Fibroblast of lung (primary cell): ENCODE data around the gene LARP1. TPM values are rescaled to one million over a fixed set of nuclear protein-coding genes. Genes with fewer than 3 reads are reported as not detected.
A peak's percentile ranks its signal among the peaks of the same experiment; 100 is the strongest.

ENCODE experiments used
- DNase-seq, 2 donors: peaks; one replicate each; pipeline versions ENCODE4 v3.0.0 to v3.0.0-alpha.2; 2010; ENCODE audit warnings: low read depth in 2 of 2
- H2AFZ ChIP-seq: 2 replicates; pipeline ENCODE4 v1.5.1; 2012; ENCODE audit warnings: low read length, control low read depth, inconsistent platforms
- H3K27ac ChIP-seq: 2 replicates; pipeline ENCODE4 v1.5.1; 2011; ENCODE audit warnings: low read length, control low read depth; ENCODE audit not compliant: insufficient read depth
- H3K27me3 ChIP-seq: 2 replicates; pipeline ENCODE4 v1.5.1; 2011; ENCODE audit warnings: mild to moderate bottlenecking, low read length; ENCODE audit not compliant: control insufficient read depth, insufficient read depth
- H3K36me3 ChIP-seq: 2 replicates; pipeline ENCODE4 v1.5.1; 2011; ENCODE audit warnings: low read length; ENCODE audit not compliant: control insufficient read depth, insufficient read depth
- H3K4me1 ChIP-seq: 2 replicates; pipeline ENCODE4 v1.5.1; 2011; ENCODE audit warnings: low read length; ENCODE audit not compliant: control insufficient read depth, insufficient read depth; ENCODE audit errors: extremely low read depth
- H3K4me2 ChIP-seq: 2 replicates; pipeline ENCODE4 v1.5.1; 2011; ENCODE audit warnings: low read length, control low read depth; ENCODE audit not compliant: insufficient read depth; ENCODE audit errors: extremely low read depth
- H3K4me3 ChIP-seq, 4 experiments: fragments of 200-600 bp in 1 of 4; sonication (generic) in 1 of 4; replicated peaks in 1 of 4; 2 replicates each; pipeline ENCODE4 v1.5.1; 2011 to 2016; ENCODE audit warnings: low read length in 4 of 4, low read depth in 3 of 4, mild to moderate bottlenecking in 3 of 4, control low read depth in 2 of 4, inconsistent platforms in 1 of 4, mixed read lengths in 1 of 4; ENCODE audit not compliant: insufficient read depth in 1 of 4; ENCODE audit errors: control extremely low read depth in 1 of 4
- H3K79me2 ChIP-seq: 2 replicates; pipeline ENCODE4 v1.5.1; 2012; ENCODE audit warnings: mild to moderate bottlenecking, low read length, inconsistent platforms; ENCODE audit not compliant: control insufficient read depth, insufficient read depth
- H3K9ac ChIP-seq: 2 replicates; pipeline ENCODE4 v1.5.1; 2011; ENCODE audit warnings: mild to moderate bottlenecking, low read length, control low read depth; ENCODE audit not compliant: insufficient read depth
- H3K9me3 ChIP-seq: 2 replicates; pipeline ENCODE4 v1.5.1; 2012; ENCODE audit warnings: low read depth, low read length; ENCODE audit not compliant: control insufficient read depth, insufficient read depth
- H4K20me1 ChIP-seq: 2 replicates; pipeline ENCODE4 v1.5.1; 2011; ENCODE audit warnings: low read length; ENCODE audit not compliant: control insufficient read depth, insufficient read depth; ENCODE audit errors: extremely low read depth
- EZH2 ChIP-seq: IDR thresholded peaks from 2 replicates; pipeline ENCODE4 v1.5.1; 2012; ENCODE audit warnings: low read length, control low read depth, mild to moderate bottlenecking; ENCODE audit errors: missing control alignments
- polyA plus RNA-seq, 2 donors: library from polyadenylated mRNA; depleted of rRNA in 1 of 2; stranded (reverse) in 1 of 2; unstranded in 1 of 2; fragments of >200 nt; gene quantifications; 2 replicates each; pipeline ENCODE4 v1.2.1, GENCODE V29; 2011 to 2012; ENCODE audit warnings: missing spikeins in 1 of 2
- total RNA-seq: library from RNA; depleted of rRNA; stranded (reverse); fragments of >200 nt; gene quantifications from 2 replicates; pipeline ENCODE4 v1.2.1, GENCODE V29; 2014
- TF ChIP-seq, protein P1 (sequence below), 2 donors: IDR thresholded peaks in 1 of 2; conservative IDR thresholded peaks in 1 of 2; 1 replicate in 1 of 2; 2 replicates in 1 of 2; pipeline ENCODE4 v1.5.1; 2011 to 2012; ENCODE audit warnings: low read length in 2 of 2, control low read depth in 1 of 2, inconsistent platforms in 1 of 2, low read depth in 1 of 2, mild to moderate bottlenecking in 1 of 2

LARP1 gene
- total and polyA plus RNA-seq, 2 donors (not counting 1 experiment from before 2014, with no cell fraction given) = 51.0 to 81.3 TPM

DNA sequence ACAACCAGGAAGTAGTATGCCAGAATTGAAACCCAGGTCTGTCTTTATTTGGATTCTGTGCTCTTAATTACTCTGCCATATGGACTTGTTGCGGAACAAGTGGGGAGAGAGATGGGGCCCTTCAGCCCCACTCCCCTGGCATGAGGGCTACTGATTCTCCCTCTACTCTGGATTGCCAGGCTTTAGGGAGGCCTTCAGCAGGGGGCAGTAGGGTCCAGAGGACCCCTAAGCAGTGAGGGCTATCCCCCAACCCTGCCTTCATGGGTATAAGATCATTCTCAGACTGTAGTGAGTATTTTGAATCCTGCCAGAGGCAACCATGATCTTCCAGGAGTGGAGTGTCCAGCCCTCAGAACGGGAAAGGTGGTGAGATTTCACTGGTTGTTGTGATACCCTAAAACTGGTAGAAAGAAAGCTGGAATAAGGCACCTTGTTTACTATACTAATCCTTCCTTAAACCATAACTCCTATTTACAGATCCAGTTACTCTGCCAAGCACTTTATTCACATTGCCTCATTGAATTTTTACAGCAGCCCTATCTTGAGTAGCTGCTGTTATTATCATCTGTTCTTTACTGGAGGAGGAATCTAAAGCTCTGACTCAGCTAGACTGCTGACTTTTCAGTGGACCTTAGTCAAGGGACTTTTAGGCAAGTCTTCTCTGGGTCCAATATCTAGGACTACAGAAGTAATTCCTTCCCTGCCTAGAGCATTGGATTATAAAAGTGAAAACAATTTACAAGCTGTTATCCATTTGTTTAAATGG is 31.3 kb upstream of the LARP1 start:
- peaks cover 1% of the 10 kb centered on the region for H3K36me3 ChIP-seq
- H3K79me2 ChIP-seq = no peaks in the 10 kb centered on the region
- no peak overlapping the region for H3K27ac ChIP-seq
- H3K4me2 ChIP-seq = no peak overlapping the region
- no peaks in the 10 kb centered on the region for H3K27me3 ChIP-seq
- no peak overlapping the region for H3K4me3 ChIP-seq
- no peaks in the 10 kb centered on the region for H3K9me3 ChIP-seq
- no peak overlapping the region for H2AFZ ChIP-seq
- H3K4me1 ChIP-seq = no peaks in the 10 kb centered on the region
- H4K20me1 ChIP-seq = no peaks in the 10 kb centered on the region
- no peak for TF ChIP-seq EZH2
- TF ChIP-seq, protein P1, sequence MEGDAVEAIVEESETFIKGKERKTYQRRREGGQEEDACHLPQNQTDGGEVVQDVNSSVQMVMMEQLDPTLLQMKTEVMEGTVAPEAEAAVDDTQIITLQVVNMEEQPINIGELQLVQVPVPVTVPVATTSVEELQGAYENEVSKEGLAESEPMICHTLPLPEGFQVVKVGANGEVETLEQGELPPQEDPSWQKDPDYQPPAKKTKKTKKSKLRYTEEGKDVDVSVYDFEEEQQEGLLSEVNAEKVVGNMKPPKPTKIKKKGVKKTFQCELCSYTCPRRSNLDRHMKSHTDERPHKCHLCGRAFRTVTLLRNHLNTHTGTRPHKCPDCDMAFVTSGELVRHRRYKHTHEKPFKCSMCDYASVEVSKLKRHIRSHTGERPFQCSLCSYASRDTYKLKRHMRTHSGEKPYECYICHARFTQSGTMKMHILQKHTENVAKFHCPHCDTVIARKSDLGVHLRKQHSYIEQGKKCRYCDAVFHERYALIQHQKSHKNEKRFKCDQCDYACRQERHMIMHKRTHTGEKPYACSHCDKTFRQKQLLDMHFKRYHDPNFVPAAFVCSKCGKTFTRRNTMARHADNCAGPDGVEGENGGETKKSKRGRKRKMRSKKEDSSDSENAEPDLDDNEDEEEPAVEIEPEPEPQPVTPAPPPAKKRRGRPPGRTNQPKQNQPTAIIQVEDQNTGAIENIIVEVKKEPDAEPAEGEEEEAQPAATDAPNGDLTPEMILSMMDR (conservative IDR thresholded peaks at IDR 0.05 in 1 of 2, IDR thresholded peaks at IDR 0.05 in 1 of 2; ENCODE audit: low read depth in 1 of 2, low read length in 2 of 2) = no peak
- DNase-seq = peak; percentile 44 to 59
- no peak overlapping the region for H3K9ac ChIP-seq

DNA sequence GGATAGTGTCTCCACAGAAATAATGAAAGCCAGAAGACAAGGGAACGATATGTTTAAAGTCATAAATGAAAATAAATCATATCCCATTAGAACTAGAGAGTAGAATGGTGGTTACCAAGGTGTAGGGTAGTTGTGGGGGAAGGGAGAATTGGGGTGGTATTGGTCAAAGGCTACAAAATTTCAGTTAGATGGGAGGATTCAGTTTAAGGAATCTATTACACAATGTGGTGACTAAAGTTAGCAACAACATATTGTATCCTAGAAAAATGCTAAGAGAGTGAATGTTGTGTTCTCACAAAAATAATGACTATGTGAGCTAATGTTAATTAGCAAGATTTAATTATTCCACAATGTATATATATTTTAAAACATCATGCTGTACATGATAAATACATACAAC is 27.8 kb upstream of the LARP1 start:
- H3K27ac ChIP-seq = no peak overlapping the region
- peaks cover 1% of the 10 kb centered on the region for H3K36me3 ChIP-seq
- no peaks in the 10 kb centered on the region for H3K9me3 ChIP-seq
- no peak for DNase-seq
- no peak overlapping the region for H3K4me2 ChIP-seq
- H3K4me3 ChIP-seq = no peak overlapping the region
- H3K79me2 ChIP-seq = no peaks in the 10 kb centered on the region
- no peaks in the 10 kb centered on the region for H3K27me3 ChIP-seq
- H2AFZ ChIP-seq = no peak overlapping the region
- no peak for TF ChIP-seq EZH2
- TF ChIP-seq, protein P1 (conservative IDR thresholded peaks at IDR 0.05 in 1 of 2, IDR thresholded peaks at IDR 0.05 in 1 of 2; ENCODE audit: low read depth in 1 of 2, low read length in 2 of 2) = no peak
- H3K4me1 ChIP-seq = no peaks in the 10 kb centered on the region
- H3K9ac ChIP-seq = no peak overlapping the region
- H4K20me1 ChIP-seq = no peaks in the 10 kb centered on the region

DNA sequence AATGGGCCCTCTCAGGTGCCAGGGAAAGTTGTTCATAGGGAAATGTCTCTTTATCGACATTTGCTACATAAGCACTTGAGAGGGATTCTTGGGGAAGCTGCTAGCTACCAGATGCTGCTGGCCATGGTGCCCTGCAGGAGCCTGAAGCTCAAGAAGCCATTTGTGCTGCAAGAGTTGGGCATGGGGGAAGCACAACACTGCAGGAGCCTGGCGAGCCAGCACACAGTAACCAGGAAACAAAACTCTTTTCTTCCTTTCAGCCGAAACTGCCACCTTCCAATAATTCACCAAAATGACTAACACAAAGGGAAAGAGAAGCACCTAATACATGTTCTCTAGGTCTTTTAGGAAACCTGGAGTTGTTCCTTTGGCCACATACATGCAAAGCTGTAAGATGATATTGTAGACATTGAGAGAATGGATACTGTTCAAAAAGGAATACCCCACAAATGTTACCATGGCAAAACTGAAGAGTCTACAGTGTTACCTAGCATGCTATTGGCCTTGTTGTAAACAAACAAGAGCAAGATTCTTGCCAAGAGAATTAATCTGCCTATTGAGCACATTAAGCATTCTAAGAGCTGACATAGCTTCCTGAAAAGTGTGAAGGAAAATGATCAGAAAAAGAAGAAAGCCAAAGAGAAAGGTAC is 26.1 kb upstream of the LARP1 start:
- H3K4me3 ChIP-seq = no peak overlapping the region
- DNase-seq = no peak
- H3K9me3 ChIP-seq = no peaks in the 10 kb centered on the region
- H3K4me1 ChIP-seq = no peaks in the 10 kb centered on the region
- no peaks in the 10 kb centered on the region for H3K36me3 ChIP-seq
- no peak overlapping the region for H3K27ac ChIP-seq
- H3K27me3 ChIP-seq = no peaks in the 10 kb centered on the region
- no peaks in the 10 kb centered on the region for H4K20me1 ChIP-seq
- no peak overlapping the region for H3K4me2 ChIP-seq
- H2AFZ ChIP-seq = no peak overlapping the region
- no peaks in the 10 kb centered on the region for H3K79me2 ChIP-seq
- H3K9ac ChIP-seq = no peak overlapping the region
- TF ChIP-seq, protein P1 (conservative IDR thresholded peaks at IDR 0.05 in 1 of 2, IDR thresholded peaks at IDR 0.05 in 1 of 2; ENCODE audit: low read depth in 1 of 2, low read length in 2 of 2) = no peak
- no peak for TF ChIP-seq EZH2
